Suppressor macrophage (primary cell): ENCODE results near the gene SGPP2.

Experiments
- DNase-seq, 4 experiments: peaks; one replicate each; pipeline ENCODE4 v3.0.0-alpha.2; 2020 to 2022

The SGPP2 gene

GRCh38 chr2:222477962-222478608 is 53.7 kb downstream of the SGPP2 start:
- no peak for DNase-seq

DNA sequence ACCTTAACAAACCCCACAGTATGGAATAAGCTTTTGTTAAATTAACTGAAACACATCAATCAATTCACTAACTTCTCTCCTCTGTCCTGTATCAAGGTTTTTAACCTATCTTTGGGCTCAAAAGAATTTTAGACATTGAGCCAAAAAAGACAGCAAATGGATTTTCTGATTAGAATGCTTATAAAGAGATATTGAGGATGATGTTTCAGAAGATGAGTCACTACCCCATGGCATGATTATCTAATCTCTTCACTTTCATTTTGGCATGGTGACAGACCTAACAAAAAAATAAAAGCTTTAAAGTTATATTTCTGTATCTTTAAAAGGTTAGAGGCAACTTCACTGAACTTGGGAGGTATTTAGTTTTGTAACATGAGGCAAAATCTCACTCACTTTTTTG is 55.5 kb downstream of the SGPP2 start:
- peak in 2 of 4 experiments; percentile 38 to 42 for DNase-seq

- no peak for DNase-seq
These were observed 56.2 kb downstream of the SGPP2 start for GRCh38 chr2:222480497-222480896.

DNA sequence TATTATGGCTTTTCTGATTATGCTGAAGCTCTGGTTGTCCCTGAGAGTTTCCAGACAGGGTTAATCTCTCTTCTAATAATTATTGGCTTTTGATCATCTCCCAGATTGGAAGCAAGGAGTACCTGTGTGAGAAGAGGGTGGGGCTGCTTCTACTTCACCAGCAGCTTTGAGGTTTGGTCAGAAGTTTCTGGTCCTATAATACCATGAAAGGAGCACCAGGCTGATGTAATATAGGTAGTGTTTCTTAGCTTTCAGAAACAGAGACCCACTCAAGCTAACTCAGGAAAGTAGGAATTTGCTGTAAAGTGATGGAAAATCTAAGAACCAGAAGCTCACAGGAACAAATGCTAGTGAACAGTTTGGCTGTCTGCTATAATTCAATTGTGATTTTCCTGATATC is 57.6 kb downstream of the SGPP2 start:
- no peak for DNase-seq

GRCh38 chr2:222483513-222484039 is 59.2 kb downstream of the SGPP2 start:
- DNase-seq, result peak; percentile 34 to 63 (median 47)

- no peak for DNase-seq
These were observed 61.2 kb downstream of the SGPP2 start for GRCh38 chr2:222485367-222486211.

DNA sequence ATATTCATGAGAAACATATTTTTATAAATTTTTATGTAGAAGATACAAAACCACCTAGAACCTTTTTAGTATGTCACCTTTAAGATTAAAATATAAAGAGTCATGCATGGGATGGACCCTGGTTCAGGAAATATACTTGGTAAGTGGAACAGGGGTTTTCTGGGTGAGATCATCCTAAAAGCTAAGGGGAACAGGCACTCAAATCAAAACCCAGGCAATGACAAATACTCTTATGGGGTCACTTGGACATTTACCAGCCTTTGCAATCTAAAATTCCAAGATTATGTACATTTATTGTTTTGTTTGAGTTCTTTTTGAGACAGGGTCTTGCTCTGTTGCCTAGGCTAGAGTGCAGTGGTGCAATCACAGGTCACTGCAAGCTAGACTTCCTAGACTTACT is 65.8 kb downstream of the SGPP2 start:
- no peak for DNase-seq

DNA sequence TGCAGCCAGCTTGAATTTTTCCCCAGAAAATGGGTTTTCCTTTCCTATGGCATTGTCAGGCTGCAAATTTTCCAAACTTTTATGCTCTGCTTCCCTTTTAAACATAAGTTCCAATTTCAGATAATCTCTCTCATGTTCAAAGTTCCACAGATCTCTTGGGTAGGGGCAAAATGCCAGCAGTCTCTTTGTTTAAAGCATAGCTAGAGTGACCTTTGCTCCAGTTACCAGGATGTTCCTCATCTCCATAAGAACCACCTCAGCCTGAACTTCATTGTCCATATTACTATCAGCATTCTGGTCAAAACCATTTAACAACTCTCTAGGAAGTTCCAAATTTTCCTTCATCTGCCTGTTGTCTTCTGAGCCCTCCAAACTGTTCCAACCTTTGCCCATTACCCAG is 68.3 kb downstream of the SGPP2 start:
- DNase-seq, result no peak

DNA sequence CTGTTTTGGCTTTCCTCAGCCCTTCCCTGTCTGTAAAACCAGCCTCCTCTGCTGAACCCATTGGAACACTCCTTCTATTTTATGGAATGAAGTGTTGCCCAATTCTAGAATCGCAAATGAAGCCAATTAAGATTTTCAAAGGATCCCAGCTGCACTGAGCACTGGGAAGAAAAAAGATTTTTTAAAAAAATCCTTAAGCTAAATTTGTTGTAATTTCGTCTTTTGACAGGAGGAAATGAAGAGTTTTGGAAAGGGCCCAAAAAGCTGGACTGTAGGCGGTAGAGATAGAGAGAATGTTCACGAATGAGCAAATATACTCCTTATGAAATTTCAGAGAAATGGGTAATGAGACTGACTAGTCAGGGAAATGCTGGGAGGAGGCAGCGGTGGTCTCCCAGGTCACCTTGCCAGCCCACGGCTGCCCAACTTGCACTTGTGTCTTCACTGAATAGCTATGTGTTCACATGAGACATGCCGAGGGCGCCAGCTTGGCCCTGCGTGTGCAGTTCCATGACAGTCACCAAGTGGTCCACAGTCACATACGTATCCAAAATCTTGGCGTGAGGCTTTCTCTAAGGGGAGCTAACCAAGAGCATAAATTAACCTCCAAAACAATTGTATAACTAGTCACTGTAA is 69.9 kb downstream of the SGPP2 start:
- no peak for DNase-seq

- no peak for DNase-seq
These were observed 71.0 kb downstream of the SGPP2 start for GRCh38 chr2:222495388-222495787.

DNA sequence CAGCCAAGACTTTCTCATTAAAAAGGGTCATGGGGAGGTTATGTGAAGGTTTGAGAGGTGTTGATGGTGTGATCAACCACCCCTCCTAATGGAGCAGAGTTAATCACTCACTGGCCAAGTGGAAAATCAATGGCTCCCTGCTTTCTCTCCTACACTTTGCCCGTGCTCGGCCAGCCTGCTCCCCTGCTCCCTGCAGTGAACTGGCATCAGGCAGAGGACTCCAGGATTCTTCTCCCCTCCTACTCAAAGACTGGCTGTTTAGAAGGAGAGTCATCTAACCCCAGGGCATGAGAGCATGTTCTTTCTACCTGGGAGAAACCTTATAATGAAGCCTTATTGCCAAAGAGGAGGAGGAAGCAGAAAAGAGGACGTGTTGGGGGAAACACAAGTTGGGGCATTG is 74.9 kb downstream of the SGPP2 start:
- DNase-seq, result no peak

DNA sequence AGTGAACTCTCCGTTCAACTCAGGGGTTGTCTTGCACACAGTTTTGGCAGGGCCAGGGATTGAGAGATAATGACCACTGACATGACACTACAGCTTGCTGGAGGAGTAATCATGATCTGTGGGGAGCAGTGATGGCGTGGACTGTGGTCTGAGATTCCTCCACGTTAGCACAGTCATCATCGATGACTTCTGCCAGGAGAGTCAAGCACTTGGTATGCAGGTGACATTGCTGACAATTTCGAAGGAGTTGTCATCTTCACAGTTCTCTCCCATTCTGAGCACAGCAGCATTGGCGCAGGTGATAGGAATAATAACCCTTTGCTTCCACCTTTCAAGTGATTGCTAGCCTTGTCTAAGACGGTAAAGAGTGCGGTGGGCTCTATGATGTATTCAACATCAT is 79.8 kb downstream of the SGPP2 start:
- no peak for DNase-seq

GRCh38 chr2:222504719-222505118 is 80.4 kb downstream of the SGPP2 start:
- DNase-seq, result peak in 1 of 4 experiments; percentile 23

GRCh38 chr2:222506230-222506935 is 82.0 kb downstream of the SGPP2 start:
- peak in 2 of 4 experiments; percentile 2 to 7 for DNase-seq

- no peak for DNase-seq
These were observed 90.6 kb downstream of the SGPP2 start for GRCh38 chr2:222514901-222515300.

GRCh38 chr2:222518570-222519381 is 94.4 kb downstream of the SGPP2 start:
- peak in 3 of 4 experiments; percentile 8 to 44 (median 25) for DNase-seq

GRCh38 chr2:222521099-222521498 is 96.8 kb downstream of the SGPP2 start:
- no peak for DNase-seq

GRCh38 chr2:222522082-222522481 is 97.7 kb downstream of the SGPP2 start:
- DNase-seq, result no peak

GRCh38 chr2:222523783-222524544 is 99.6 kb downstream of the SGPP2 start:
- peak in 1 of 4 experiments; percentile 12 for DNase-seq

- DNase-seq, result no peak
These were observed 101.5 kb downstream of the SGPP2 start for GRCh38 chr2:222525811-222526210.
